ENCODE data around the gene ARHGAP44.

The ARHGAP44 gene

GRCh38 chr17:12857592-12857991, 68.3 kb downstream of the ARHGAP44 start:
- TF ChIP-seq EZH2phosphoT487 (IDR thresholded peaks at IDR 0.05; ENCODE audit: low read depth) (no peak), CTCF (IDR thresholded peaks at IDR 0.05; ENCODE audit: low read depth, low read length) (no peak)
- Histone ChIP-seq H3K36me3 (replicated peaks; ENCODE audit: low read depth, low read length) (peaks cover 13% of the 10 kb centered on the region), H3K4me3 (ENCODE audit: low read length) (no peak overlapping the region), H3K4me1 (ENCODE audit: low read length) (peaks cover 19% of the 10 kb centered on the region), H3K27ac (ENCODE audit: low read length) (no peak overlapping the region), H3K9ac (ENCODE audit: low read length) (no peak overlapping the region), H2AFZ (ENCODE audit: low read depth, low read length) (no peak overlapping the region), H4K20me1 (ENCODE audit: insufficient read depth, low read length) (no peaks in the 10 kb centered on the region), H3K4me2 (ENCODE audit: low read length) (no peak overlapping the region), H3K79me2 (ENCODE audit: low read length) (peaks cover 4% of the 10 kb centered on the region; the same call in 1 of the 2 replicates), H3K27me3 (ENCODE audit: low read depth, low read length) (no peaks in the 10 kb centered on the region), H3K9me3 (ENCODE audit: insufficient read depth, low read length) (peaks cover 20% of the 10 kb centered on the region; the same call in 1 of the 2 replicates)

GRCh38 chr17:12859520-12859919, 70.2 kb downstream of the ARHGAP44 start:
- peak overlapping the region; percentile 40 for H3K9ac ChIP-seq (ENCODE audit: low read length)
- H2AFZ ChIP-seq (ENCODE audit: low read depth, low read length): no peak overlapping the region
- peaks cover 20% of the 10 kb centered on the region; the same call in 1 of the 2 replicates for H3K9me3 ChIP-seq (ENCODE audit: insufficient read depth, low read length)
- peaks cover 19% of the 10 kb centered on the region for H3K4me1 ChIP-seq (ENCODE audit: low read length)
- H3K4me3 ChIP-seq (ENCODE audit: low read length): peak overlapping the region; percentile 24; the same call in 1 of the 2 replicates
- H3K4me2 ChIP-seq (ENCODE audit: low read length): peak overlapping the region; percentile 49
- no peaks in the 10 kb centered on the region for H3K27me3 ChIP-seq (ENCODE audit: low read depth, low read length)
- peak overlapping the region; percentile 87 for H3K27ac ChIP-seq (ENCODE audit: low read length)
- peaks cover 16% of the 10 kb centered on the region for H3K36me3 ChIP-seq (replicated peaks; ENCODE audit: low read depth, low read length)
- no peaks in the 10 kb centered on the region for H4K20me1 ChIP-seq (ENCODE audit: insufficient read depth, low read length)
- peak; percentile 23 for TF ChIP-seq CTCF (IDR thresholded peaks at IDR 0.05; ENCODE audit: low read depth, low read length)
- no peak for TF ChIP-seq EZH2phosphoT487 (IDR thresholded peaks at IDR 0.05; ENCODE audit: low read depth)
- H3K79me2 ChIP-seq (ENCODE audit: low read length): peaks cover 4% of the 10 kb centered on the region; the same call in 1 of the 2 replicates

GRCh38 chr17:12865769-12866168, 76.5 kb downstream of the ARHGAP44 start:
- Histone ChIP-seq H3K4me1 (ENCODE audit: low read length) (peaks cover 23% of the 10 kb centered on the region), H3K4me3 (ENCODE audit: low read length) (peak overlapping the region; percentile 48), H3K9ac (ENCODE audit: low read length) (peak overlapping the region; percentile 31), H3K79me2 (ENCODE audit: low read length) (peaks cover 4% of the 10 kb centered on the region; the same call in 1 of the 2 replicates), H3K9me3 (ENCODE audit: insufficient read depth, low read length) (no peaks in the 10 kb centered on the region), H4K20me1 (ENCODE audit: insufficient read depth, low read length) (no peaks in the 10 kb centered on the region), H3K27me3 (ENCODE audit: low read depth, low read length) (no peaks in the 10 kb centered on the region), H3K27ac (ENCODE audit: low read length) (peak overlapping the region; percentile 67; the same call in 1 of the 2 replicates), H3K36me3 (replicated peaks; ENCODE audit: low read depth, low read length) (peaks cover 2% of the 10 kb centered on the region), H2AFZ (ENCODE audit: low read depth, low read length) (no peak overlapping the region), H3K4me2 (ENCODE audit: low read length) (peak overlapping the region; percentile 70)
- no peak for TF ChIP-seq EZH2phosphoT487 (IDR thresholded peaks at IDR 0.05; ENCODE audit: low read depth)

GRCh38 chr17:12866244-12866643, 76.9 kb downstream of the ARHGAP44 start:
- H3K9ac ChIP-seq (ENCODE audit: low read length): peak overlapping the region; percentile 31
- H3K4me1 ChIP-seq (ENCODE audit: low read length): peaks cover 23% of the 10 kb centered on the region
- H3K79me2 ChIP-seq (ENCODE audit: low read length): peaks cover 4% of the 10 kb centered on the region; the same call in 1 of the 2 replicates
- no peaks in the 10 kb centered on the region for H3K27me3 ChIP-seq (ENCODE audit: low read depth, low read length)
- H3K4me3 ChIP-seq (ENCODE audit: low read length): peak overlapping the region; percentile 48
- peak overlapping the region; percentile 67 for H3K27ac ChIP-seq (ENCODE audit: low read length)
- no peaks in the 10 kb centered on the region for H3K9me3 ChIP-seq (ENCODE audit: insufficient read depth, low read length)
- no peaks in the 10 kb centered on the region for H4K20me1 ChIP-seq (ENCODE audit: insufficient read depth, low read length)
- TF ChIP-seq EZH2phosphoT487 (IDR thresholded peaks at IDR 0.05; ENCODE audit: low read depth) (no peak), CTCF (IDR thresholded peaks at IDR 0.05; ENCODE audit: low read depth, low read length) (no peak)
- peak overlapping the region; percentile 70 for H3K4me2 ChIP-seq (ENCODE audit: low read length)
- H2AFZ ChIP-seq (ENCODE audit: low read depth, low read length): no peak overlapping the region
- H3K36me3 ChIP-seq (replicated peaks; ENCODE audit: low read depth, low read length): peaks cover 2% of the 10 kb centered on the region
